Body of pancreas (tissue), 4 donors: ENCODE measurements around the gene SPRTN.

Experiments used
- CTCF ChIP-seq, 7 experiments: fragments of 450-650 bp in 4 of 7; fragments of 200-600 bp in 3 of 7; sonication (generic) in 3 of 7; IDR thresholded peaks; one replicate each; pipeline ENCODE4 v1.5.1; 2016 to 2019; ENCODE audit warnings: antibody characterized with exemption in 7 of 7
- POLR2A ChIP-seq, 3 donors: fragments of 450-650 bp; IDR thresholded peaks; one replicate each; pipeline ENCODE4 v1.6.1; 2016; ENCODE audit warnings: antibody characterized with exemption in 3 of 3, mild to moderate bottlenecking in 2 of 3

- no peak for TF ChIP-seq CTCF (IDR thresholded peaks at IDR 0.05)
- no peak for TF ChIP-seq POLR2A (IDR thresholded peaks at IDR 0.05)
Observed at GRCh38 chr1:231363624-231364023, 25.5 kb downstream of the SPRTN start.
